Measurements from ENCODE around the gene NFIX.

DNA sequence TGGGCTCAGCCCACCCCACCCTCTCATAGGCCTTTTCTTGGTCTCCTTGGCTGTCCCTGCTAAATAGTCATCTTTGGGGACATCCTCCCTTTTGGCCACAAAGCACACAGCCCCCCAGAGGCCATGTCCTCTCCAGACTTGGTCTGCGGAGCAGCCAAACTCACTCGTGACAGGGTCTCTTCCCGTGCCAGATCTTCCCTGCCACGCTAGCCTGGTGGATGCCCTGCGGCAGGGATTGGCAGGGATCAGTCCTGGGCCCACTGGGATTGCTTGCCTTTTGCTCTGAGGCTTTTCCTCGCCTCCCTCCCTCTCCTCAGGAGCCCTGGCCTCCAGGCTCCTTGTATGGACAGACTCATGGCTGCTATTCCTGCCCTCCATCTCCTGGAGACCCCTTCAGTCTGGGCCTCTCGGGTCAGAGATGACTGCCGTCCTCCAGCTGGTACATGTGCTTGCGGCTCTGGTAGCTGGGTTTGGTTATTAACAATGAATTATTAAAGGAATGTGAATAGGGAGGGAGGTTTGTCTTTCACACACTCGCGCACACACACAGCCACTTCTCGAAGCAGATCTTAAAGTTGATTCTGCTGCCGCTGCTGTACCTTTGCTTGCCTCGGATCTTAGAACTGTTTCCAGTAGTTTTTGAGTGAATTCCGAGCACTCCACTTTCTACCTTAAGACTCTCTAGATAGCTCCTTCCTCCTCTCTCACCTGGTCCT, 45.1 kb downstream of the NFIX start:
- TF ChIP-seq CTCF (IDR thresholded peaks at IDR 0.05; ENCODE audit: extremely low read depth in 1 of 2, insufficient read depth in 1 of 2, low read depth in 1 of 2, low read length in 2 of 2) (no peak), MAX (IDR thresholded peaks at IDR 0.05; ENCODE audit: insufficient read depth, insufficient read length) (no peak), POLR2A (IDR thresholded peaks at IDR 0.05; ENCODE audit: low read depth, low read length) (no peak), POLR2AphosphoS5 (IDR thresholded peaks at IDR 0.05; ENCODE audit: insufficient read depth, low read depth, low read length) (no peak), MYC (IDR thresholded peaks at IDR 0.05; ENCODE audit: low read depth, low read length) (no peak), EZH2 (IDR thresholded peaks at IDR 0.05; ENCODE audit: borderline replicate concordance, low read depth, low read length, severe bottlenecking) (no peak), JUN (IDR thresholded peaks at IDR 0.05; ENCODE audit: borderline replicate concordance, insufficient read depth, insufficient read length, low read depth) (no peak), GATA2 (IDR thresholded peaks at IDR 0.05; ENCODE audit: insufficient read depth, insufficient read length, low read depth, low read length) (no peak), FOS (IDR thresholded peaks at IDR 0.05; ENCODE audit: borderline replicate concordance, insufficient read depth, low read length) (no peak)

Measured in endothelial cell of umbilical vein (primary cell).